ENCODE results near the gene CCDC186.

CCDC186 gene

GRCh38 chr10:114103284-114103683 is 70.7 kb downstream of the CCDC186 start:
- DNase-seq, result no peak

GRCh38 chr10:114102256-114102655 is 71.7 kb downstream of the CCDC186 start:
- no peak for DNase-seq

- DNase-seq, result no peak
Measured at GRCh38 chr10:114100848-114101741, 72.9 kb downstream of the CCDC186 start.

GRCh38 chr10:114096864-114097263 is 77.1 kb downstream of the CCDC186 start:
- DNase-seq, result no peak

- no peak for DNase-seq
Measured at GRCh38 chr10:114095559-114096337, 78.3 kb downstream of the CCDC186 start.

- no peak for DNase-seq
Measured at GRCh38 chr10:114094795-114095194, 79.2 kb downstream of the CCDC186 start.

- no peak for DNase-seq
Measured at GRCh38 chr10:114087655-114088054, 86.3 kb downstream of the CCDC186 start.

GRCh38 chr10:114087255-114087654 is 86.7 kb downstream of the CCDC186 start:
- no peak for DNase-seq

GRCh38 chr10:114084215-114084614 is 89.8 kb downstream of the CCDC186 start:
- DNase-seq, result no peak

- DNase-seq, result no peak
Measured at GRCh38 chr10:114083040-114083439, 91.0 kb downstream of the CCDC186 start.

GRCh38 chr10:114081911-114082583 is 92.0 kb downstream of the CCDC186 start:
- DNase-seq, result no peak

GRCh38 chr10:114079421-114079820 is 94.6 kb downstream of the CCDC186 start:
- no peak for DNase-seq

- DNase-seq, result no peak
Measured at GRCh38 chr10:114078346-114078745, 95.7 kb downstream of the CCDC186 start.

GRCh38 chr10:114077815-114078219 is 96.2 kb downstream of the CCDC186 start:
- no peak for DNase-seq

GRCh38 chr10:114077347-114077746 is 96.7 kb downstream of the CCDC186 start:
- no peak for DNase-seq

- DNase-seq, result no peak
Measured at GRCh38 chr10:114075093-114075492, 98.9 kb downstream of the CCDC186 start.

- DNase-seq, result no peak
Measured at GRCh38 chr10:114073395-114074186, 100.4 kb downstream of the CCDC186 start.

GRCh38 chr10:114071178-114071577 is 102.8 kb downstream of the CCDC186 start:
- DNase-seq, result no peak
